ENCODE data around the gene MYRIP.
"Not testable (repeated sequence)": the region's sequence is repeated elsewhere in the genome, so short reads cannot be mapped to it uniquely, and the experiment has no call there.

The MYRIP gene

DNA sequence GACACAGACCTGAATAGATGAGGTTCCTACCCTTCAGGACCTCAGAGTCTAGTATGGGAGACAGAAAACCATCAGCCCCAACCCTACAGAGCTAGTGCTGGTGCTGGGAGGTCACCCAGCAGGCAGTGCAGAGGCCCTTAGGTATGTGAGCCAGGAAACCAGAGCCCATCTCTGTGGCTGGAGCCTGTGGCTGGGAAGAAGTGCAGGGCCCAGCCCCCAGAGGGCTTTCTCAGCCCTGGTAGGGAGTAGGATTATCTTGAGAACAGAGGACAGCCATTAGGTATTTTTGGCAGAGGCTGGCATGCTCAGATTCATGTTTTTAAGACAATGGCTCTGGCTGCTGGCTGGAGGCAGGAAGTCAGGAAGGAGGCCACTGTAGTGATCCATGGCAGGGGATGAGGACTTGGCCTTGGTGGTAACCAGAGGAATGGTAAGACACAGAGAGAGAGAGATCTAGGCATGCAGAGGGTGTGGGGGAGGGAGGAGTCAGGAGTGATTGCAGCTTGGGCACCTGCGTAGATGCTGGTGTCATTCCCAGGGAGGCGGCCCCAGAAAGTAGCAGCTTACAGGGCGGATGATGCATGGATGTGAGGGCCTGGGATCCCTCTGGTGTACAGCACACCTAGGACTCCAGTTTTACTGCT lies 279.2 kb downstream of the MYRIP start:
- no peak for DNase-seq

DNA sequence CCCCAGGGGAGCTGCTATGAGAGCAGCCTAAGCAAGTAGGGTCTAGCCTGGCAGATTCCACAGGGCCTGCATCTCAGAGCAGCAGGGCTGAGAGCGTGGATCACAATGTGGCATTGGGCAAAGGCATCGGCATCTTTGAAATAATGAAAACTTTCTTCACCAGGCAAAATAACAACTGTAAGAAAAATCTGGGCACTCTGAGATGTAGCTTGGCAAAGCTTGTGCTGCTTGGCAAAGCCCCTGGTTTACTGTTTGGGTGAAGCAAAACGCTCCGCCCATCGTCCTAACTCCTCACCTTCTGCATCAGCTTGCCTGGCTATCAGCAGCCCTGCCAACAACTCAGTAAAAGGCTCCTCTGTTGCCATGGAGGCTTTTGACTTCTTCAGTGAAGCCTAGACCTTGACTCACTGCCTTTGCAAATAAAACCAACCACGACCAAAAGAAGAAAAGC lies 287.3 kb downstream of the MYRIP start:
- DNase-seq, result no peak

DNA sequence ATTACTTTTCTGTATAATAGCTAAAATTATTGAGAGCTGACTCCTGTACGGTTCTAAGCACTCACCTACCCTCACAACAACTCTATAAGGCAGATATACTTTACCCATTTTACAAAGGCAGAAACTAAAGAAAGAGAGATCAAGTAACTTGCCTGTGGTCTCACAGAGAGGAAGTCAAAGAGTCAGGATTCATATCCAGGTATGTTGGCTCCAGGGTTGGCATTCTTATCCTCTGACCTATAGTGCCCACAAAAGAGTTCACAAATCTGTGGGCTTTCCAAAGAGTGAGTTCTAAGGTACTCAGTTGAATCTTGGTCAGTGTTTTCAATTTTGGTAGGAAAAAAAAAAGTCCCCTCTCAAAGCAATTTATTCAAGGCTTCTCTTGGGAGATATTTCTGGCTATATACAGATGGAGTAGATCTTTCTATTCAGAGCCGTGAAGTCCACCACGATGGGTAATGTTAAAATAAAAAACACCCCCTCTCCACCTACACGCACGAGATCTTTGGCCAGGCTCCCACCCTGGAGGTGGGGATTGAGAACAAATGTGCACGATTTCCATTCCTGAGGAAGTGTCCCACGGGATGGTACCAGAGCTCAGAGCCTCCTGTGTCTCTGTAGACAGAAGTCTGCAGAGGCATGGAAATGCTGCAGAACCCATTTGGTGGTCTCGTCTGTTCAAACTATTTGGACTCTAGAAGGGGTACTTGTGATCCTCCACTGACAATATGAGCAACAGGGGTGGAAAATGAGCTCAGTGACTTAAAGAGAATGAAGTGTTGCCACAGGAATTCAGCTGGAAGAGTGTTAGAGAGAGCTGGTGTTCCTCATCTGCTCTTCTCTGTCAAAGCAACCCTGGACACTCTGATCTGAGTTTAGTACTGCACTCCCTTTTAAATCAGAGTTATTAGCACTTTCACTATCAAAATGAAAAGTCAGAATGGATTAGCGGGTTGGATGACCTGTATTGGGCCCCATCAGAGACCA lies 288.0 kb downstream of the MYRIP start:
- DNase-seq, result no peak

DNA sequence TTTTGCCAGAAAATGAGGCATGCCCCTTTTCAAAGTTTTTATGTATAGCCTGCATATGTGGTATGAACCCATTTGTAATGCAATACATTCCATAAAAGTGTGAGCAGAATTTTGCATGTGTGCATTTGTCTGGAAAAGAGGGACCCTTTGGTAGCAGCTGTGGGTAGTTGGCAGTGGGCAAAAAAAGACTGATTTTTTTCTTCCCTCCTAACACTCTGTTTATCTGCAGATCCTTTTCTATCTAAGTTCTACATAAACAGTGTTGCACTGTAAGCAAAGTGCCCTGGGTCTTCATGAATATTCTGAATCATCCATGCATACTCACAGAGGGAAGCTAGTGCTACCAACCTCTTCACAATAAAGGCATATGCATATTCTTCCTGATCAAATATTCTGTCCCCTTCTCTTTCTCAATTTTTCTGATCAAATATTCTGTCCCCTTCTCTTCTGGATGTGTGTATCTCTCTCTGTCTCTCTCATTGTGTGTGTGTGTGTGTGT lies 288.9 kb downstream of the MYRIP start:
- no peak for DNase-seq

DNA sequence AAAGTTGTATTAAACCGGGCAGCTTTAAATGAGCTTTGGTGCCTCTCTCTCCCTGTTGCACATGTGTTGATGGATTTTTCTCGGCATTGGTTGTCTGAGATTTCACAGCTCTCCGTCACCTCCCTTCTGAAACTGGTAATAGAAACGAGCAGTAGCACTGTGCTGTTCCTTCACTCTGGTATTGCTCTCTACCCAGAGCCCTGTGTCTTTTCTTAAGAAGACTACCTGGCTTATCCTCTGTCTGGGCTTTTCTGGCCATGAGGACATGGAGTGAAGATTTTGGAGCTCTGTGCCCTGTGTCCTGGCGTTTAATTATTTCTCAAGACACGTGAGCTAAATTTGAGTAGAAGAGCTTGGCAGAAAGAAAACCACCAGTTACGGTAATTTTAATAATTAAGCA lies 290.5 kb downstream of the MYRIP start:
- no peak for DNase-seq

DNA sequence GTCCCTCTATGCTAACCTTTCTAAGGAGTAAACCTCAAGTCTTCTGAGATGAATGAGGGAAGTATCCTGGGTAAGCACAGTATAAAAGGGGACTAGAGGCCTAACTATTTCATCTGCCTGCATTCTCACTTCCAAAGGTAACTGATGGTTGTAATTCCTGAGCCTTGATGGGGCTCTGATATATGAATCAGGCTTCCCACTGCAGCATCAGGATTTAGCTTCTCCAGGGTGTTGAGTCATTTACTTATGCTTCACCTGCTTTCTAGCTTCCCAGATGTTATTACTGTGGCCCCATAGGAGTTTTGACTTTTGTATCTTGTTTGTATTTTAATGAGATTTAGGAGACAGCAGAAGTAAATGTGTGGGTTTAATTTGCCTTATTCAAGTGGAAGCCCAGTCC lies 292.8 kb downstream of the MYRIP start:
- no peak for DNase-seq

DNA sequence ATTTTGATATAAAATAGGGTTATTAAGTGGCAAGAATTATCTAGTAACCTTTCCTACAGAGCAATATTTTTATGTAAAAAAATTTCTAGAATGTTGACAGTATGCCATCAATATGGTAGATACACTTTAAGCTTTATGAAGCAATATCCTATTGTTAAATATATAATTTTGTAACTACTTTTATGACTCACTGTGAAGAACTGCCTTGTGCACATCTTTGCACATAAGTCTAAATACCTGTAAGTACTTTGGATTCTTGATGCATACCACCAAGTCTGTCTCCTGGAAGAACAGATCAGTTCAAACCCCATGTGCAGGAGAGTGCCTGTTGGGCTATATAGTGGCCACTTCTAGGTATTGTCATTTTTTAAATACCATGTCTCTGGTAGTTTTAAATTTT lies 294.4 kb downstream of the MYRIP start:
- no peak for DNase-seq

DNA sequence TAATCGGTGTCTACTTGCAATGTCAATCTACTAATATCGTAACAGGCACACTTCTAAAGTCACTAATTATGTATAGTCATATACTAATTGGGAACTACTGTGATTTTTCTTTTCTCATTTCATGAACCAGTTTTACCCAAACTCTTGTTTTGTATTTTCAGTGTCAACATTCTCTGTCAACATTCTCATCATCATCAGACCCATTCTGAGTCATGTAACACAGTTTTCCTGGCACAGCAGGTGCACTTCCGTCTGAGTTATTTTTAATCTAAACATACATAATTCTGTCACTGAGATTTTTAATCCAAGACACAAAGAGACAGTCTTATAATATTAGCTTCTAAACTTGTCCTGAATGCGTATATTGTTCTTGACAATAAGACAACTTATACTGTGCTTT lies 295.0 kb downstream of the MYRIP start:
- no peak for DNase-seq

DNA sequence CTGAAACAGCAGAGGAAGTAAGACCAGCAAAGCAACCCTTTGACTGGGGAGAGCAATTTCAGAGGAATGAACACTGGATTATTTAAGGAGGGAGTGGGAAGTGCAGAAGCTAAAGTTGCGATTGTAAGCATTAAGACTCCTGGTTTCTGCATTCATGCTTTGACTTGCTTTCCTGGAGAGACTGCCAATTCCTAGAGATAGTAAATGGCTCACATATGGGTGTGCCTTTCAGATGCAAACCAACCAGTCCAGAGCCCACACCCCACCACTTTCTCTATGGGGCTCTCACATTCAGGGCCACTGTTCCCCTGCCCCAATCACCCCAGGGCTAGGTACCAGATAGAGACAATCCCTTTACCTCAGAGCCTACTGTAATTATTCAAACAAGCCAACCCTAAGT lies 299.2 kb downstream of the MYRIP start:
- no peak for DNase-seq

DNA sequence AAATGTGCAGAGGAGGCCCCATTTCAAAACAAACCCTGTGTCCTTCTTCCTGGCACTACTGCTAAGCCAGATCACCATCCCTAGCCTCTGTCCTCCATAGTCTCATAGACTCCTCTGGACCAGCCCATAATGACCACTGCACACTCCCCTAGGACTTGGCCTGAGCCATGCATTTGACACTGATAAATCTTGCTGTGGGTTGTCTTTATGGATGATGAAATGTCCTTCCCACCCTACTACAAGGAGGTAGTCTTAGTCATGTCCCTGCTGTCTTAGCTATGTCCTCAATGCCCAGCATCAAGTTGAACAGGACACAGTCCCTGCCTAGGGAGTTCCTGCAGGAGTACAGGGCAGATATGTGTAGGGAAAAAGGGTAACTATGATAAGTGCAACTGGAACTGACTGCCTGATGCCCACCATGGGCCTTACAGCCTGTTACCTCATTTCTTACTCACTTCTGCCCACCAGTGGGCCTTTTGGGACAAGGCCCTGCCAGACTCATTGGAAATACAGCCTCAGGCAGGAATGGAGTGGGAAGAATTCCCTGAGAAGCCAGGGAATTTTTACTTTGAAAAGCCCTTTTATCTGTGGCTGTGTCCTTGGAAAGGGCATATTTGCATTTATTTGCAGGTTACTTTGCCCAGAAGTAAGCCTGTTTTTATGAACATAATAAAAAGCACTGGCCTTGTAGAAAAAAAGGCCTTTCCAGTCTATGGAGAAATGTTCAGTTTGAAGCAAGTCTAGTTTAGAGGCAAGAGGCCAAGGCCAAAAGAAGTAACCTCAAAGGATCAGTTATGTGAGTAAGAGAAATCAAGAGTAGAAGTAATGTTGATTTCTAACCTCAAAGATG lies 300.5 kb downstream of the MYRIP start:
- no peak for DNase-seq

DNA sequence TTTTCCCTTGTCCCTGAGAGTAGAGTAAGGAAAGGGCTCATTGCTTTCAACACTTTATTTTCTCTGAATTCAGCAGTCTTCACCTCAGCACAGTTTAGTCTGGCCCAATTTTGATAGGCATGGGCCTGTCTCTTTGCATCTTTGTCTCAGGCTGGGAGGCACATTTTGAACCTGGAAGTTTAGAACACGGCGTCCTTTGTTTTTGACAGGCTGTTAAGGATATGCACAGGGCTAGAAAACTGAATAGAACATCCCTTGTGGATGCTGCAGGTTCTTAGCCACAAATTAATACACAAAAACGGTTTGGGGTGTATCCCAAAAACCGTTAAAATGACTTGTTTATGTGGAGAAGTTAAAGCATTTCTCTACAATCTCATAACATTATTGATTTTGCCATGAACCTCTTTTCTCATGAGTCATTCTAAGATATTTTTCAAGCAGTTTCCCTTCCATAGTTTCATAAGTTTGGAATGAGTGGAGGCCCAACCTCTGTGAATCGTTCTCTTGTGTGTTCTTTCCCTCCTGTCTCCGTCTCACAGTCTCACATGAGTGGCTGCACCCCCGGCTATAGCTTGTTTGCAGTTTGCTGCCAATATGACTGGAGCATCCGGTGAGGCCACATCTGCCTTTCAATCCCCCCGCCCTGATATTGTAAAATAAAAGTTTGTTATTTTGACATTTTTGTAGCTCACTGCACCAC lies 307.2 kb downstream of the MYRIP start:
- DNase-seq, result no peak

DNA sequence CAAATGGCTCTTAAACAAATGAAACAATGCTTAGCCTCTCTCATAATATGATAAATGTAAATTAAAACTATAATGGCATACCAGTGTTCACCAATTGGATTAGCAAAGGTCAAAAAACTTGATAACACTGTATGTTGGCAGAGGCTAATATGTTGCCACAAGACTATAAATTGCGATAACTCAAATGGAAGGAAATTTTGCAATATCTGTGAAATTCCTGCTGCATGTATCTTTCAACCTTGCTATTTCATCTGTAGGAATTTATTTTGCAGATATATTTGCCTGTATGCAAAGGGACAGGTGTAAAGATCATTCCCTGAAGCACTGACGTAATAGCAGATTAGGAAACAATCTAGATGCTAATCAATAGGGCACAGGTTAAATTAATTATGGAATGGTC lies 308.7 kb downstream of the MYRIP start:
- DNase-seq, result no peak

DNA sequence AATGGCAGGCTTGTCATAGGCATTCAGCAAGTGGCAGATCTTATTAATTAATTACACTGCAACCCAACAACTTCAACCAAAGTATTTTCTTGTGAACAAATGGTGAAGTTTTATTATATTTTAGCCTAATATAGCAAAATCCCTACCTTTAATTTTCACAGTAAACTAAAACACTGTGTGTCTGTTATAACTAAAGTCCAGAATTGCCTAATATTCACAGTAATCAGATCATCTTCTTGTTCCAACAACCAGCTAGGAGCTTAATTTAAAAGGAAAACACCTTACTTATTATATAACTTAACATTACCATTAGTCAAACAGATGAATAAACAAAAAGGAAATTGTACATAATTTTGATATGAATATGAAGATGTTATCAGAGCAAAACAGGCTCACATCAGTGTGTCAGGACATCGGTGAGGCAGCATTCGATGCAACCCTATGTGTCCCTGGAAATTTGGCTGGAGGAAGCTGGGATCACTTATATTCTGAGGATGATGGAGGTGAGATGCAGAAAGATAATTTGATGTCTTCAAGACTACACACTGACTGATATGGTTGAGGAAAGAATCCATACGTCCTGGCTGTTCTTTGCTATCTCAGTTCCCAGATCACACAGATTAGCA lies 310.8 kb downstream of the MYRIP start:
- no peak for DNase-seq

DNA sequence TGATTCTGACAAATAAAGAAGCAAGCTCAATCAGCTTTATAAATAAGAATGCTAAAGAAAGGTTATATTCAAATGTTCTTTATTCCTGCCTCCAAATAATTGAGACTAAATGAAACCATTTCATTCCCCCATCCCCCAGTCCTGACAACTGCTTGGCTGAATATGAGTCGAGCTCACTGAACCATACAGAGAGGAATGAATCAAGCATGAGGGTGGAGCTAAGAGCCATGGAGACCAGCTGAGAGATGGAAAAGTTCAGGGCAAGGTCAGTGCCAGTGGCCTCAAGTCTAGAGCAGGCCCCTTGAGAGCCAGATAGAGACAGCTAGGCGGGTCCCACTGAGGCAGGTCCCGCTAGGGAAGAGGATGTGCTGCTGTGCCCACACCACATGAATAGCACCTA lies 311.4 kb downstream of the MYRIP start:
- DNase-seq, result no peak

DNA sequence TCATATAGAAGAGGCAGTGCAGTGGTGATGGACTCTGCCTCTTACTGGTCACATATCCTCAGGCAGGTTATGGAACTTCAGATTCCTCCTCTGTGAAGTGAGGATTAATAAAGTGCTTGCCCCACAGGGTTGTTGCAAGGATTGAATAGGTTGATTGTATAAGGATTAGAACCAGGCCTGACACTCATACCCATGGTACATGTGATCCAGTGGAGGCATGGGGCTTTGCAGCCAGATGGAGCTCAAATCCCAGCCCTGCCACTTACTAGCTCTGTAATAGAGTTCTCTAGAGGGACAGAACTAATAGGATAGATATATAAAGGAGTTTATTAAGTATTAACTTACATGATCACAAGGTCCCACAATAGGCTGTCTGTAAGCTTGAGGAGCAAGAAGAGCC lies 315.5 kb downstream of the MYRIP start:
- DNase-seq, result no peak

DNA sequence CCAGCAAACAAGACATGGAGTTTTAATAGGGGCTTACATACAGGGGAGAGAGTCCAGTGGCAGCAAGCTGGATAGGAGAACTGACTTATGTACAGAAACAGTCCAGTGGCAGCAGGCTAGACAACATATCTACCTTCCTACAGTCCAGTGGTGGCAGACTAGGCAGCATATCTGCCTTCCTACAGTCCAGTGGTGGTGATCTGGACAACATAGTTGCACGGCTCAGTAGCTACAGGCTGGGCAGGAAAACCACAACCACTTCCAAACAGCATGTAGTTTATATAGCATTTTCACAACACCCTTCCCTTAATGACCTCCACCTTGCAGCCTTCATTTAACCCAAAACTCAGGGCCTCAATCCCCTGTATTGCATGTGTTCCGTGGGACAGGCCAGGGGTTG lies 318.8 kb downstream of the MYRIP start:
- DNase-seq, result no peak

DNA sequence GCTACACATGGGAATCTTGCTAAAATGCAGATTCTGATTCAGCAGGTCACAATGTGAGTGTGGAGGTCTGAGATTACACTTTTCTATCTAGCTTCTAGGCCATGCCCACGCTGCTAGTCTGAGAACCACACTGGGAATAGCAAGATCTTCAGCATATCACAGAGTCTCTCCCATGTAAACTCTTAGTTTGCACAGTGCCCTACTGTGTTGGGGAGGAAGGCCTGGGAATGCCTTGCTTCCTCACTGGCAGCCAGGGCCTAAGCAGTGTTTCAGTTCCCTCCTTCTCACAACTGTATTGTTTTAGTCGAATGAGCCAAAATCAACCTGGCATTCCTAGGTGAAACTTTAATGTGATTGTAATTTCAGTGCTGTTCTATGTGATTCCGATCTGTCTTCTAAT lies 320.1 kb downstream of the MYRIP start:
- DNase-seq, result no peak

DNA sequence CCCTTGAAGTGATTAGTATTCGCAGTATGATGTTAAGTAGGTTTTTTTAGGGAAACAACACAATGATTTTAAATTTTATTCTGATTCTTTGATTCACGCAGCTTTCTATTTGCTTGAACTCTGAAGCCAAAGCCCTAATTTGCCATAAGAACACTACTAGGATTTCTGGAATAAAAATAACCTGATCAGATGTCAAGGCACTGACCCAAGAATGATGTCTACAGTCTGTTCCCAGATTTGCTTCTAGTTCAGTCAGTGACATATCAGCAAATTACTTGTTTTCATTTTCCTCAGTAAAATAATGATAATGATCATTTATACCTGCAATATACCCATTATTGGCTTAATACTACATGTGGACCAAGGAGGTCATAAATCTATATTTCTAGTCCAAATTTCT lies 320.6 kb downstream of the MYRIP start:
- no peak for DNase-seq

DNA sequence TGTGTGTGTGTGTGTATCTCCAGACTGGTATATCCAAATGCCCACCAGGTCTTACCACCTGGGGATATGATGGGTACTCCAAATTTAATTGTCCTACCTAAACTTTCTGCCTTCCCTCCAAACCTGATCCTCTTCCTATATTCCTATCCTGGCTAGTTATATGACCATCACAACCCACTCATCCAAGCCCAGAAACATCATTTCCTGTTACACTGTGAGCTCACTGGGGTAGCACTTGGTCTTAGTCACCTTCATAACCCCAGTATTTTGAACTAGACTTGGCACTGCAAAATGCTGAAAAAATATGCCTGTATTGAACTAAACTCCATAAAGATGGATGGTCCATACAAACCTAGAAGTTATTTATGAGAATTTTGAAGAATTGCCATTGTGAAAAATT lies 321.3 kb downstream of the MYRIP start:
- no peak for DNase-seq

DNA sequence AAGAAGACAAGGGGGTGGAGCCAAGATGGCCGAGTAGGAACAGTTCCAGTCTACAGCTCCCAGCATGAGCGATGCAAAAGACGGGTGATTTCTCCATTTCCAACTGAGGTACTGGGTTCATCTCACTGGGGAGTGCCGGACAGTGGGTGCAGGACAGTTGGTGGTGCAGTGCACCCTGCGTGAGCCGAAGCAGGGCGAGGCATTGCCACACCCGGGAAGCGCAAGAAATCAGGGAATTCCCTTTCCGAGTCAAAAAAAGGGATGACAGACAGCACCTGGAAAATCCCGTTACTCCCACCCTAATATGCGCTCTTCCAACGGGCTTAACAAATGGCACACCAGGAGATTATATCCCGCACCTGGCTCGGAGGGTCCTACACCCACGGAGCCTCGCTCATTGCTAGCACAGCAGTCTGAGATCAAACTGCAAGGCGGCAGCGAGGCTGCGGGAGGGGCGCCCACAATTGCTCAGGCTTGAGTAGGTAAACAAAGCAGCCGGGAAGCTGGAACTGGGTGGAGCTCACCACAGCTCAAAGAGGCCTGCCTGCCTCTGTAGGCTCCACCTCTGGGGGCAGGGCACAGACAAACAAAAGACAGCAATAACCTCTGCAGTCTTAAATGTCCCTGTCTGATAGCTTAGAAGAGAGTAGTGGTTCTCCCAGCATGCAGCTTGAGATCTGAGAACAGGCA lies 324.6 kb downstream of the MYRIP start:
- not testable (repeated sequence) for DNase-seq

DNA sequence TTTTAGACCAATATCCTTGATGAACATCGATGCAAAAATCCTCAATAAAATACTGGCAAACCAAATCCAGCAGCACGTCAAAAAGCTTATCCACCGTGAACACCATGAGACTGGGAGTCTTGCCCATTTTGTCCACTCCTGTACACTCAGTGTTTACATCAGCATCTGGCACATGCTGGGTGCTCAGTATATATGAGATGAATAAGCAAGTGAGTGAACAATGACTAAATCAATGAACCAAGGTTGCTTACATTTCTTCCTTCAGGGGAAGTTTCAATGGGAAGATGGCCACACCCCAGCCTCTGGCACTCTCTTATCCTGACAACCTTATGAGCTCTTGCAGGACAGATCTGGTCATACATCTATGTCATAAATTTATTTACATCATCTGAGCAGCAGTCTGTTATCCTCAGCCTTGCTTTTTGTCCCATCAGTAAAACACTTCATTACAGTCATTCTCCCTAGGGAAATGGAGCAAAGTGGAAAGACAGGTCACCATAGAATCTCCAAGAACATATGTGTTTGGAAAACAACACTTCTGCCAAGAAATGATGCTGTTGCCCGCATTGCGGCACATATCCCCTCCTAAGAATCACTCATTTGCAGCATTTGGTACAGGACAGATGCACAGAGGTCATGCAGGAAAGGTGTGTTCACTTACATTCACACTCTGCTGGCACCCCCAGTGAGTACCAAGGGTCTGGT lies 328.3 kb downstream of the MYRIP start:
- DNase-seq, result no peak
